A673 (cell line): Measurements from ENCODE around the gene PNKD. TPM values are rescaled to one million over a fixed set of nuclear protein-coding genes. Genes with fewer than 3 reads are reported as not detected.

Experiments
- BruUV-seq: library from RNA; stranded (reverse); fragments of 400-500 nt; replicated peaks from 2 replicates; lab custom pipeline; 2021; lab: Mats Ljungman, UMichigan
- CTCF ChIA-PET: fragments of 300-600 bp; sonication (Branson Sonifier 250); formaldehyde crosslinking; loops from one replicate; lab custom pipeline; 2022; ENCODE audit warnings: antibody characterized with exemption; lab: Charles Lee
- POLR2A ChIA-PET: fragments of 300-600 bp; sonication (Branson Sonifier 250); formaldehyde crosslinking; loops from one replicate; lab custom pipeline; 2022; ENCODE audit warnings: antibody characterized with exemption; ENCODE audit not compliant: low non-redundant PET; lab: Charles Lee
- DNase-seq: peaks from one replicate; pipeline ENCODE4 v3.0.0-alpha.2; 2015; ENCODE audit warnings: low spot score
- H3K27ac ChIP-seq: fragments of 200-600 bp; sonication (generic); 2 replicates; pipeline ENCODE4 v1.5.1; 2016; ENCODE audit warnings: mixed run types, low read depth, mild to moderate bottlenecking, mixed read lengths, antibody characterized with exemption, low read length; ENCODE audit not compliant: poor library complexity, severe bottlenecking
- H3K27me3 ChIP-seq: fragments of 200-600 bp; sonication (generic); replicated peaks from 2 replicates; pipeline ENCODE4 v1.6.1; 2017; ENCODE audit warnings: mixed run types, low read depth, mild to moderate bottlenecking, mixed read lengths, antibody characterized with exemption, low read length; ENCODE audit not compliant: insufficient read depth, poor library complexity
- H3K36me3 ChIP-seq: fragments of 200-600 bp; sonication (generic); 2 replicates; pipeline ENCODE4 v1.6.1; 2016; ENCODE audit warnings: mixed run types, mild to moderate bottlenecking, mixed read lengths, antibody characterized with exemption, low read length; ENCODE audit not compliant: insufficient read depth, poor library complexity, severe bottlenecking
- H3K4me1 ChIP-seq: fragments of 200-600 bp; sonication (generic); 2 replicates; pipeline ENCODE4 v1.6.1; 2017; ENCODE audit warnings: mixed run types, mild to moderate bottlenecking, mixed read lengths, antibody characterized with exemption, low read length; ENCODE audit not compliant: insufficient read depth, poor library complexity, severe bottlenecking
- H3K4me3 ChIP-seq: fragments of 200-600 bp; sonication (generic); 2 replicates; pipeline ENCODE4 v1.5.1; 2016; ENCODE audit warnings: low read depth, mixed run types, mild to moderate bottlenecking, mixed read lengths, low read length; ENCODE audit not compliant: poor library complexity, severe bottlenecking
- H3K9me3 ChIP-seq: fragments of 200-600 bp; sonication (generic); 2 replicates; pipeline ENCODE4 v1.6.1; 2016; ENCODE audit warnings: mixed run types, low read depth, mild to moderate bottlenecking, mixed read lengths, antibody characterized with exemption, low read length; ENCODE audit not compliant: poor library complexity, severe bottlenecking
- EZH2 ChIP-seq: fragments of 200-600 bp; sonication (generic); IDR thresholded peaks from 2 replicates; pipeline ENCODE4 v1.6.1; 2017; ENCODE audit warnings: borderline replicate concordance, low read depth, mild to moderate bottlenecking, mixed read lengths, antibody characterized with exemption, low read length; ENCODE audit not compliant: poor library complexity, severe bottlenecking
- intact Hi-C: fragments of 100-400 bp; cut with micrococcal nuclease; formaldehyde crosslinking; loops from one replicate; pipeline ENCODE4 v1.10.0; 2022; ENCODE audit not compliant: unreplicated experiment
- total RNA-seq: library from RNA; stranded (reverse); gene quantifications from 2 replicates; pipeline ENCODE4 v1.2.3, GENCODE V29; 2021
- TF ChIP-seq, protein P1 (sequence below): fragments of 300-800, 200-600 bp; sonication (generic); conservative IDR thresholded peaks from 2 replicates; pipeline ENCODE4 v1.5.1; 2017; ENCODE audit warnings: low read depth, mild to moderate bottlenecking, antibody characterized with exemption, low read length, moderate library complexity, mixed read lengths

Gene PNKD
- total RNA-seq, 1 experiment from 2014 or later, result 36.7 TPM

DNA sequence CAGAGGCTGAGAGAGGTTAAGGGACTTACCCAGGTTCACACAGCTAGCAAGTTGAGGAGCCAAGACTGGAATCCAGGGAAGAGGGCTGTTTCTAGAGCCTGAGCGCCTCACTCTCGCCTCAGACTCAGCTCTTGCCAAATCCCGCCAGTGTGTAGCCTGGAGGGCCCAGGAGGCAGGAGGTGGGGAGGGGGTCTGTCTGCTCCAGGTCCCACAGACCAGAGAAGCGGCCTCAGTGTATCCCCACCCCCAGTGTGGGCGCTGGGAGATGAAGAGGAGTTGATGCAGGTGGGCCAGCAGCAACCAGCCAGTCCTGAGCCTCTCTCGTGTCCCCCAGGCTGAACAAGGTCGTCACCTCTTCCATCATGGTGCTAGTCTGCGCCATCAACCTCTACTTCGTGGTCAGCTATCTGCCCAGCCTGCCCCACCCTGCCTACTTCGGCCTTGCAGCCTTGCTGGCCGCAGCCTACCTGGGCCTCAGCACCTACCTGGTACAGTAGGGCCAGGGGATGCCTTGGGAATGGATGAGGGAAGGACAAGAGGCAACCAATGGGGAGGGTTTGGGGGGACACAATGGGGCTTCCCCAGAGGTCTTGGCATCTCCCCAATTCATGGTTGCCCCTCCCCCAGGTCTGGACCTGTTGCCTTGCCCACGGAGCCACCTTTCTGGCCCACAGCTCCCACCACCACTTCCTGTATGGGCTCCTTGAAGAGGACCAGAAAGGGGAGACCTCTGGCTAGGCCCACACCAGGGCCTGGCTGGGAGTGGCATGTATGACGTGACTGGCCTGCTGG is 124.2 kb downstream of the PNKD start:
- Histone ChIP-seq H3K9me3 (no peaks in the 10 kb centered on the region), H3K36me3 (no peaks in the 10 kb centered on the region), H3K27me3 (no peaks in the 10 kb centered on the region), H3K4me3 (no peak overlapping the region), H3K27ac (no peak overlapping the region), H3K4me1 (peaks cover 37% of the 10 kb centered on the region)
- CTCF ChIA-PET, result interaction anchor here (0.8 kb wide), 1 partner anchor 38 kb away, joined by 5 read pairs; the partner anchor contains the start of gene CATIP
- TF ChIP-seq, protein P1, sequence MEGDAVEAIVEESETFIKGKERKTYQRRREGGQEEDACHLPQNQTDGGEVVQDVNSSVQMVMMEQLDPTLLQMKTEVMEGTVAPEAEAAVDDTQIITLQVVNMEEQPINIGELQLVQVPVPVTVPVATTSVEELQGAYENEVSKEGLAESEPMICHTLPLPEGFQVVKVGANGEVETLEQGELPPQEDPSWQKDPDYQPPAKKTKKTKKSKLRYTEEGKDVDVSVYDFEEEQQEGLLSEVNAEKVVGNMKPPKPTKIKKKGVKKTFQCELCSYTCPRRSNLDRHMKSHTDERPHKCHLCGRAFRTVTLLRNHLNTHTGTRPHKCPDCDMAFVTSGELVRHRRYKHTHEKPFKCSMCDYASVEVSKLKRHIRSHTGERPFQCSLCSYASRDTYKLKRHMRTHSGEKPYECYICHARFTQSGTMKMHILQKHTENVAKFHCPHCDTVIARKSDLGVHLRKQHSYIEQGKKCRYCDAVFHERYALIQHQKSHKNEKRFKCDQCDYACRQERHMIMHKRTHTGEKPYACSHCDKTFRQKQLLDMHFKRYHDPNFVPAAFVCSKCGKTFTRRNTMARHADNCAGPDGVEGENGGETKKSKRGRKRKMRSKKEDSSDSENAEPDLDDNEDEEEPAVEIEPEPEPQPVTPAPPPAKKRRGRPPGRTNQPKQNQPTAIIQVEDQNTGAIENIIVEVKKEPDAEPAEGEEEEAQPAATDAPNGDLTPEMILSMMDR, result no peak
- no peak for TF ChIP-seq EZH2
- POLR2A ChIA-PET, result no interaction called here
- no TSS peak for BruUV-seq
- no peak for DNase-seq
- intact Hi-C loops, result loop anchor here (2.0 to 5.0 kb wide), 2 partner anchors 102 to 453 kb away; partner anchors contain the start of gene TMBIM1

DNA sequence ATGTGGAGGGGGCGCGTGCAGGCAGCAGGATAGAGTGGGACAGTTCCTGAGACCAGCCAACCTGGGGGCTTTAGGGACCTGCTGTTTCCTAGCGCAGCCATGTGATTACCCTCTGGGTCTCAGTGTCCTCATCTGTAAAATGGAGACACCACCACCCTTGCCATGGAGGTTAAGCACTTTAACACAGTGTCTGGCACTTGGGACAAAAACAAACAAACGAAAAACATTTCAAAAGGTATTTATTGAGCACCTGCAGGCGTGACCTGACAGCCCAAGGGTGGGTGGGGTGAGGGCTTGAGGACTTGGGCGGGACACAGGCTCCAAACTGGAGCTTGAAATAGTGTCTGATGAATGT is 124.7 kb downstream of the PNKD start:
- H3K36me3 ChIP-seq, result no peaks in the 10 kb centered on the region
- no peak for DNase-seq
- intact Hi-C loops, result loop anchor here (2.0 to 5.0 kb wide), 2 partner anchors 102 to 452 kb away; partner anchors contain the start of gene TMBIM1
- BruUV-seq, result no TSS peak
- no peaks in the 10 kb centered on the region for H3K9me3 ChIP-seq
- ChIA-PET CTCF (interaction anchor here (0.6 to 1.6 kb wide), 3 partner anchors 9 to 175 kb away, joined by 3 to 6 read pairs (median 3); no protein-coding TSS in a partner anchor), POLR2A (no interaction called here)
- TF ChIP-seq EZH2, result no peak
- TF ChIP-seq, protein P1, result no peak
- peaks cover 37% of the 10 kb centered on the region for H3K4me1 ChIP-seq
- H3K4me3 ChIP-seq, result no peak overlapping the region
- H3K27me3 ChIP-seq, result no peaks in the 10 kb centered on the region
- H3K27ac ChIP-seq, result no peak overlapping the region

DNA sequence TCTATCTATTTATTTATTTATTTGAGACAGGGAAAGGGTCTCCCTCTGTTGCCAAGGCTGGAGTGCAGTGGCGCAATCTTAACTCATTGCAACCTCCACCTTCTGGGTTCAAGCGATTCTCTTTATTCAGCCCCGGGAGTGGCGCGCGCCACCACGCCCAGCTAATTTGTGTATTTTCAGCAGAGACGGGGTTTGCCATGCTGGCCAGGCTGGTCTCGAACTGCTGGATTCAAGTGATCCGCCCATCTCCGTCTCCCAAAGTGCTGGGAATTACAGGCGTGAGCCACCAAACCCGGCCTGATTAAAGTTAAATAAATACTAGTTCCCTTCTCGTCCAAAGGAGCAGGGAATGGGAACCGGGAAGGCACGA is 125.1 kb downstream of the PNKD start:
- Histone ChIP-seq H3K27me3 (no peaks in the 10 kb centered on the region), H3K36me3 (no peaks in the 10 kb centered on the region), H3K27ac (peak overlapping the region; percentile 91), H3K9me3 (no peaks in the 10 kb centered on the region), H3K4me1 (peaks cover 37% of the 10 kb centered on the region), H3K4me3 (peak overlapping the region; percentile 97)
- intact Hi-C loops, result loop anchor here (2.0 to 5.0 kb wide), 2 partner anchors 103 to 452 kb away; partner anchors contain the start of gene TMBIM1
- TF ChIP-seq EZH2, result no peak
- TF ChIP-seq, protein P1, result no peak
- no peak for DNase-seq
- ChIA-PET CTCF (interaction anchor here (0.6 to 1.6 kb wide), 3 partner anchors 9 to 175 kb away, joined by 3 to 6 read pairs (median 3); no protein-coding TSS in a partner anchor), POLR2A (no interaction called here)
- BruUV-seq, result no TSS peak
